K562 (cell line): ENCODE results near the gene ATAD3C. TPM values are rescaled to one million over a fixed set of nuclear protein-coding genes. Genes with fewer than 3 reads are reported as not detected.

Experiments
- CHCHD3 ChIP-seq: fragments of 250-450 bp; sonication (Bioruptor Pico); IDR thresholded peaks from 2 replicates; pipeline ENCODE4 v2.1.2; 2022; ENCODE audit warnings: mild to moderate bottlenecking
- ETV6 ChIP-seq, 3 experiments: fragments of 150-350 bp in 1 of 3; sonication (generic) in 1 of 3; formaldehyde crosslinking in 1 of 3; IDR thresholded peaks; 2 replicates each; pipeline versions ENCODE4 v1.6.1 to v1.8.0; 2014 to 2022; ENCODE audit warnings: borderline replicate concordance in 2 of 3, low read depth in 2 of 3, antibody characterized with exemption in 1 of 3, low read length in 1 of 3, mild to moderate bottlenecking in 1 of 3, missing genetic modification reagents in 1 of 3
- GABPA ChIP-seq: fragments of 200-800 bp; sonication (Bioruptor generic); conservative IDR thresholded peaks from 2 replicates; pipeline ENCODE4 v1.6.1; 2016; ENCODE audit warnings: low read depth, missing genetic modification characterization, missing compliant biosample characterization
- HDAC3 ChIP-seq: fragments of 450-650 bp; IDR thresholded peaks from 2 replicates; pipeline ENCODE4 v1.6.1; 2018; ENCODE audit warnings: borderline replicate concordance, mild to moderate bottlenecking, moderate library complexity; ENCODE audit not compliant: partially characterized antibody
- KAT8 ChIP-seq: fragments of 450-650 bp; IDR thresholded peaks from 2 replicates; pipeline ENCODE4 v1.6.1; 2016; ENCODE audit warnings: low read depth, mild to moderate bottlenecking
- MED1 ChIP-seq: sonication (generic); formaldehyde crosslinking; IDR thresholded peaks from 2 replicates; pipeline ENCODE4 v1.8.1; 2023; ENCODE audit warnings: missing genetic modification reagents, borderline replicate concordance
- NCOR1 ChIP-seq: fragments of 450-650 bp; IDR thresholded peaks from 2 replicates; pipeline ENCODE4 v1.6.1; 2016; ENCODE audit warnings: mild to moderate bottlenecking, moderate library complexity
- PTBP1 ChIP-seq: fragments of 200-400 bp; formaldehyde crosslinking; IDR thresholded peaks from 2 replicates; pipeline ENCODE4 v1.6.1; 2017; ENCODE audit warnings: low read depth, low read length
- RBM14 ChIP-seq: fragments of 200-400 bp; formaldehyde crosslinking; IDR thresholded peaks from 2 replicates; pipeline ENCODE4 v1.6.1; 2018; ENCODE audit warnings: low read depth, mild to moderate bottlenecking, low read length, moderate library complexity, borderline replicate concordance; ENCODE audit not compliant: insufficient read depth
- SMARCA4 ChIP-seq: fragments of 450-650 bp; IDR thresholded peaks from 2 replicates; pipeline ENCODE4 v1.6.1; 2016
- SMARCA5 ChIP-seq: fragments of 450-650 bp; IDR thresholded peaks from 2 replicates; pipeline ENCODE4 v1.6.1; 2016
- TCF7 ChIP-seq: sonication (generic); IDR thresholded peaks from 2 replicates; pipeline ENCODE4 v1.6.1; 2016; ENCODE audit warnings: antibody characterized with exemption, borderline replicate concordance
- XRCC5 ChIP-seq: fragments of 200-400 bp; formaldehyde crosslinking; IDR thresholded peaks from 2 replicates; pipeline ENCODE4 v1.6.1; 2017; ENCODE audit warnings: low read depth, mild to moderate bottlenecking, low read length
- YY1 ChIP-seq, 3 experiments: IDR thresholded peaks; 2 replicates each; pipeline ENCODE4 v1.6.1; 2011; ENCODE audit warnings: low read length in 2 of 3, mild to moderate bottlenecking in 2 of 3, moderate library complexity in 2 of 3, borderline replicate concordance in 1 of 3, control low read depth in 1 of 3, low read depth in 1 of 3; ENCODE audit not compliant: insufficient read depth in 3 of 3, insufficient replicate concordance in 2 of 3, control insufficient read depth in 1 of 3, insufficient read length in 1 of 3; ENCODE audit errors: extremely low read depth in 1 of 3
- ZNF165 ChIP-seq: fragments of 250-450 bp; sonication (Bioruptor Pico); IDR thresholded peaks from 2 replicates; pipeline ENCODE4 v1.4.0; 2020; ENCODE audit warnings: borderline replicate concordance
- ZNF436 ChIP-seq: fragments of 250-450, 450-650 bp; sonication (Bioruptor Pico); formaldehyde crosslinking; IDR thresholded peaks from 2 replicates; pipeline ENCODE4 v1.7.0; 2020; ENCODE audit warnings: mild to moderate bottlenecking
- ZNF830 ChIP-seq: fragments of 250-450 bp; sonication (Bioruptor Pico); IDR thresholded peaks from 2 replicates; pipeline ENCODE4 v1.5.0; 2021; ENCODE audit warnings: mild to moderate bottlenecking
- polyA plus RNA-seq, 8 experiments: library from polyadenylated mRNA; depleted of rRNA in 4 of 8; stranded (reverse) in 5 of 8; unstranded in 3 of 8; fragments of >200 nt; fragmentation: Nextera tagmentation in 2 of 8; fragmentation: Illumina TruSeq in 1 of 8; extraction: Ambion mirVana in 2 of 8; extraction: Trizol in 1 of 8; gene quantifications; 2 replicates each; pipeline versions ENCODE4 v1.2.1 to v1.2.3, GENCODE V29; 2011 to 2014; ENCODE audit warnings: inconsistent platforms in 1 of 8, missing spikeins in 1 of 8
- total RNA-seq, 7 experiments: library from RNA; depleted of rRNA in 6 of 7; stranded (reverse); fragments of >200 nt in 6 of 7; fragmentation: Illumina TruSeq in 2 of 7; extraction: Trizol in 2 of 7; gene quantifications; 2 replicates each; pipeline versions ENCODE4 v1.2.1 to v1.2.3, GENCODE V29; 2011 to 2021; ENCODE audit warnings: low replicate concordance in 1 of 7
- TF ChIP-seq, protein P1 (sequence below), 3 experiments: fragments of 200-800 bp in 1 of 3; fragments of 250-450 bp in 1 of 3; fragments of 450-650 bp in 1 of 3; sonication (Bioruptor Pico) in 1 of 3; sonication (Bioruptor generic) in 1 of 3; formaldehyde crosslinking in 1 of 3; IDR thresholded peaks; 2 replicates each; pipeline versions ENCODE4 v1.6.1 to v1.8.0; 2016 to 2022; ENCODE audit warnings: mild to moderate bottlenecking in 2 of 3, missing genetic modification characterization in 2 of 3, missing compliant biosample characterization in 1 of 3, moderate library complexity in 1 of 3
- TF ChIP-seq, protein P2 (sequence below): sonication (generic); formaldehyde crosslinking; IDR thresholded peaks from 2 replicates; pipeline ENCODE4 v1.9.0; 2022; ENCODE audit warnings: mild to moderate bottlenecking, missing genetic modification reagents
- TF ChIP-seq, protein P3 (sequence below): fragments of 250-450 bp; sonication (Bioruptor Pico); IDR thresholded peaks from 2 replicates; pipeline ENCODE4 v1.5.0; 2021; ENCODE audit warnings: mild to moderate bottlenecking, borderline replicate concordance

The ATAD3C gene
- total and polyA plus RNA-seq, 9 of the 15 experiments (the other 6 are each of a cell fraction or from before 2014, with no cell fraction given) = 0.03 to 0.18 TPM; not detected in 7

DNA sequence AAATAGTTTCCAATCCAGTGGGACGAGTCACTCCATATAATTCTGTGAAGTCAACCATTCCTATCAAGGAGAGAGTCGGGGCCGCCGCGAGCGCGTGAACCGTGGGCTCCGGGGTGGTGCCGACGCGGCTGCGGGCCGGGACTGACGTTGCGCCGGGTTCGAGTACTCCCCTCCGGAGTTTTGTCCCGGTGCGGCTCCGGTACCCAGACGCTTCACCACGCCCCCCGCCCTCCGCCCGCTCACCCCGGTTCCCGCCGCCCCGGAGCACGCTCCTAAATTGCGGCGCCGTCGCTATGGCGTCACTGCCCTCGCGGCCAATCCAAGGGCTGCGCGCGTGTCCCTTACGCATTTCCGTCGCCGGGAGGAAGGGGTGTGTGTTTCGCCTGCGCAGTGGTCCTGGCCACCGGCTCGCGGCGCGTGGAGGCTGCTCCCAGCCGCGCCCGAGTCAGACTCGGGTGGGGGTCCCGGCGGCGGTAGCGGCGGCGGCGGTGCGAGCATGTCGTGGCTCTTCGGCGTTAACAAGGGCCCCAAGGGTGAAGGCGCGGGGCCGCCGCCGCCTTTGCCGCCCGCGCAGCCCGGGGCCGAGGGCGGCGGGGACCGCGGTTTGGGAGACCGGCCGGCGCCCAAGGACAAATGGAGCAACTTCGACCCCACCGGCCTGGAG lies 22.0 kb downstream of the ATAD3C start, which contains the start of gene ATAD3B (continued):
- TF ChIP-seq ETV6 (IDR thresholded peaks at IDR 0.05; ENCODE audit: borderline replicate concordance in 1 of 2, low read depth in 2 of 2, low read length in 1 of 2) (no peak), ETV6 (CRISPR knock-in tag; IDR thresholded peaks at IDR 0.05; ENCODE audit: borderline replicate concordance) (no peak), ZNF436 (CRISPR knock-in tag) (no peak), CHCHD3 (CRISPR knock-in tag) (no peak), ZNF165 (CRISPR knock-in tag) (no peak), HDAC3 (no peak), ZNF830 (no peak), KAT8 (no peak), SMARCA5 (no peak), RBM14 (no peak), XRCC5 (no peak), YY1 (IDR thresholded peaks at IDR 0.05; ENCODE audit: borderline replicate concordance in 1 of 3, control insufficient read depth in 1 of 3, extremely low read depth in 1 of 3, insufficient read depth in 3 of 3, insufficient read length in 1 of 3, insufficient replicate concordance in 2 of 3, low read depth in 1 of 3, low read length in 2 of 3) (peak in 1 of 3 experiments; percentile 54), TCF7 (no peak), MED1 (CRISPR knock-in tag) (no peak), PTBP1 (no peak), GABPA (tag) (peak; percentile 95), NCOR1 (no peak), SMARCA4 (no peak)
- TF ChIP-seq, protein P1, sequence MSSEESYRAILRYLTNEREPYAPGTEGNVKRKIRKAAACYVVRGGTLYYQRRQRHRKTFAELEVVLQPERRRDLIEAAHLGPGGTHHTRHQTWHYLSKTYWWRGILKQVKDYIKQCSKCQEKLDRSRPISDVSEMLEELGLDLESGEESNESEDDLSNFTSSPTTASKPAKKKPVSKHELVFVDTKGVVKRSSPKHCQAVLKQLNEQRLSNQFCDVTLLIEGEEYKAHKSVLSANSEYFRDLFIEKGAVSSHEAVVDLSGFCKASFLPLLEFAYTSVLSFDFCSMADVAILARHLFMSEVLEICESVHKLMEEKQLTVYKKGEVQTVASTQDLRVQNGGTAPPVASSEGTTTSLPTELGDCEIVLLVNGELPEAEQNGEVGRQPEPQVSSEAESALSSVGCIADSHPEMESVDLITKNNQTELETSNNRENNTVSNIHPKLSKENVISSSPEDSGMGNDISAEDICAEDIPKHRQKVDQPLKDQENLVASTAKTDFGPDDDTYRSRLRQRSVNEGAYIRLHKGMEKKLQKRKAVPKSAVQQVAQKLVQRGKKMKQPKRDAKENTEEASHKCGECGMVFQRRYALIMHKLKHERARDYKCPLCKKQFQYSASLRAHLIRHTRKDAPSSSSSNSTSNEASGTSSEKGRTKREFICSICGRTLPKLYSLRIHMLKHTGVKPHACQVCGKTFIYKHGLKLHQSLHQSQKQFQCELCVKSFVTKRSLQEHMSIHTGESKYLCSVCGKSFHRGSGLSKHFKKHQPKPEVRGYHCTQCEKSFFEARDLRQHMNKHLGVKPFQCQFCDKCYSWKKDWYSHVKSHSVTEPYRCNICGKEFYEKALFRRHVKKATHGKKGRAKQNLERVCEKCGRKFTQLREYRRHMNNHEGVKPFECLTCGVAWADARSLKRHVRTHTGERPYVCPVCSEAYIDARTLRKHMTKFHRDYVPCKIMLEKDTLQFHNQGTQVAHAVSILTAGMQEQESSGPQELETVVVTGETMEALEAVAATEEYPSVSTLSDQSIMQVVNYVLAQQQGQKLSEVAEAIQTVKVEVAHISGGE (CRISPR knock-in tag; IDR thresholded peaks at IDR 0.05) = peak in 1 of 3 experiments; percentile 76; a peak in 2 of 6 replicates
- TF ChIP-seq, protein P2, sequence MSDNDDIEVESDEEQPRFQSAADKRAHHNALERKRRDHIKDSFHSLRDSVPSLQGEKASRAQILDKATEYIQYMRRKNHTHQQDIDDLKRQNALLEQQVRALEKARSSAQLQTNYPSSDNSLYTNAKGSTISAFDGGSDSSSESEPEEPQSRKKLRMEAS (CRISPR knock-in tag) = peak; percentile 97
- TF ChIP-seq, protein P3, sequence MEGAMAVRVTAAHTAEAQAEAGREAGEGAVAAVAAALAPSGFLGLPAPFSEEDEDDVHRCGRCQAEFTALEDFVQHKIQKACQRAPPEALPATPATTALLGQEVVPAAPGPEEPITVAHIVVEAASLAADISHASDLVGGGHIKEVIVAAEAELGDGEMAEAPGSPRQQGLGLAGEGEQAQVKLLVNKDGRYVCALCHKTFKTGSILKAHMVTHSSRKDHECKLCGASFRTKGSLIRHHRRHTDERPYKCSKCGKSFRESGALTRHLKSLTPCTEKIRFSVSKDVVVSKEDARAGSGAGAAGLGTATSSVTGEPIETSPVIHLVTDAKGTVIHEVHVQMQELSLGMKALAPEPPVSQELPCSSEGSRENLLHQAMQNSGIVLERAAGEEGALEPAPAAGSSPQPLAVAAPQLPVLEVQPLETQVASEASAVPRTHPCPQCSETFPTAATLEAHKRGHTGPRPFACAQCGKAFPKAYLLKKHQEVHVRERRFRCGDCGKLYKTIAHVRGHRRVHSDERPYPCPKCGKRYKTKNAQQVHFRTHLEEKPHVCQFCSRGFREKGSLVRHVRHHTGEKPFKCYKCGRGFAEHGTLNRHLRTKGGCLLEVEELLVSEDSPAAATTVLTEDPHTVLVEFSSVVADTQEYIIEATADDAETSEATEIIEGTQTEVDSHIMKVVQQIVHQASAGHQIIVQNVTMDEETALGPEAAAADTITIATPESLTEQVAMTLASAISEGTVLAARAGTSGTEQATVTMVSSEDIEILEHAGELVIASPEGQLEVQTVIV (CRISPR knock-in tag) = no peak
